KMS-11 (cell line): Measurements from ENCODE around the gene CERS6.

Experiments
- H2AFZ ChIP-seq: fragments of 200-600 bp; sonication (generic); 2 replicates; pipeline ENCODE4 v1.6.1; 2016; ENCODE audit warnings: antibody characterized with exemption, mixed run types, low read depth
- H3K27ac ChIP-seq: fragments of 200-600 bp; sonication (generic); 2 replicates; pipeline ENCODE4 v1.6.1; 2016; ENCODE audit warnings: mild to moderate bottlenecking, mixed run types
- H3K27me3 ChIP-seq: fragments of 200-600 bp; sonication (generic); 2 replicates; pipeline ENCODE4 v1.6.1; 2017; ENCODE audit warnings: mild to moderate bottlenecking, low read depth, mixed run types, moderate library complexity; ENCODE audit not compliant: insufficient read depth
- H3K36me3 ChIP-seq: fragments of 200-600 bp; sonication (generic); 2 replicates; pipeline ENCODE4 v1.6.1; 2017; ENCODE audit warnings: mild to moderate bottlenecking, mixed run types; ENCODE audit not compliant: insufficient read depth
- H3K4me1 ChIP-seq: fragments of 200-600 bp; sonication (generic); 2 replicates; pipeline ENCODE4 v1.6.1; 2016; ENCODE audit warnings: mild to moderate bottlenecking, low read depth, mixed run types; ENCODE audit not compliant: poor library complexity, severe bottlenecking
- H3K4me2 ChIP-seq: fragments of 200-600 bp; sonication (generic); 2 replicates; pipeline ENCODE4 v1.7.0; 2016; ENCODE audit warnings: mild to moderate bottlenecking, mixed run types
- H3K4me3 ChIP-seq: fragments of 200-600 bp; sonication (generic); IDR thresholded peaks from 2 replicates; pipeline ENCODE4 v1.6.1; 2017; ENCODE audit warnings: low read depth, low read length, mixed read lengths; ENCODE audit not compliant: insufficient read depth
- H3K79me2 ChIP-seq: fragments of 200-600 bp; sonication (generic); 2 replicates; pipeline ENCODE4 v1.6.1; 2016; ENCODE audit warnings: low read depth, mixed run types; ENCODE audit not compliant: insufficient read depth
- H3K9ac ChIP-seq: fragments of 200-600 bp; sonication (generic); 2 replicates; pipeline ENCODE4 v1.6.1; 2016; ENCODE audit warnings: mild to moderate bottlenecking, mixed run types
- H4K20me1 ChIP-seq: fragments of 200-600 bp; sonication (generic); 2 replicates; pipeline ENCODE4 v1.6.1; 2016; ENCODE audit warnings: mild to moderate bottlenecking, mixed run types; ENCODE audit not compliant: insufficient read depth
- CTCF ChIP-seq: fragments of 200-600 bp; sonication (generic); conservative IDR thresholded peaks from 2 replicates; pipeline ENCODE4 v1.6.1; 2017; ENCODE audit warnings: low read depth, mild to moderate bottlenecking, antibody characterized with exemption, low read length, moderate library complexity, mixed read lengths

CERS6 gene

GRCh38 chr2:168529054-168529833 lies 73.2 kb downstream of the CERS6 start:
- Histone ChIP-seq H3K79me2 (no peaks in the 10 kb centered on the region; the same call in 1 of the 2 replicates), H3K27me3 (no peaks in the 10 kb centered on the region), H3K9ac (no peak overlapping the region), H3K4me3 (no peak overlapping the region), H2AFZ (no peak overlapping the region), H3K36me3 (no peaks in the 10 kb centered on the region), H4K20me1 (no peaks in the 10 kb centered on the region), H3K4me2 (no peak overlapping the region), H3K27ac (no peak overlapping the region), H3K4me1 (peaks cover 10% of the 10 kb centered on the region)
- TF ChIP-seq CTCF, result no peak

GRCh38 chr2:168529900-168530561 lies 74.0 kb downstream of the CERS6 start:
- no peaks in the 10 kb centered on the region for H4K20me1 ChIP-seq
- H2AFZ ChIP-seq, result no peak overlapping the region
- H3K27me3 ChIP-seq, result no peaks in the 10 kb centered on the region
- H3K79me2 ChIP-seq, result no peaks in the 10 kb centered on the region; the same call in 1 of the 2 replicates
- no peak overlapping the region for H3K4me3 ChIP-seq
- no peak overlapping the region for H3K4me2 ChIP-seq
- TF ChIP-seq CTCF, result no peak
- peaks cover 10% of the 10 kb centered on the region for H3K4me1 ChIP-seq
- H3K27ac ChIP-seq, result no peak overlapping the region
- H3K36me3 ChIP-seq, result no peaks in the 10 kb centered on the region
- H3K9ac ChIP-seq, result no peak overlapping the region

- Histone ChIP-seq H3K4me3 (no peak overlapping the region), H3K79me2 (no peaks in the 10 kb centered on the region; the same call in 1 of the 2 replicates)
These were observed 75.0 kb downstream of the CERS6 start for GRCh38 chr2:168530982-168531622.

GRCh38 chr2:168534926-168535325 lies 78.9 kb downstream of the CERS6 start:
- Histone ChIP-seq H3K4me3 (no peak overlapping the region), H3K27me3 (no peaks in the 10 kb centered on the region), H2AFZ (no peak overlapping the region), H3K79me2 (no peaks in the 10 kb centered on the region; the same call in 1 of the 2 replicates), H3K36me3 (no peaks in the 10 kb centered on the region), H4K20me1 (no peaks in the 10 kb centered on the region), H3K9ac (no peak overlapping the region), H3K4me2 (no peak overlapping the region), H3K4me1 (peaks cover 5% of the 10 kb centered on the region), H3K27ac (no peak overlapping the region)
- no peak for TF ChIP-seq CTCF

More at GRCh38 chr2:168530982-168531622, 75.0 kb downstream of the CERS6 start:
- Histone ChIP-seq H2AFZ (no peak overlapping the region), H3K4me1 (peaks cover 10% of the 10 kb centered on the region), H3K27me3 (no peaks in the 10 kb centered on the region), H3K27ac (no peak overlapping the region), H4K20me1 (no peaks in the 10 kb centered on the region), H3K9ac (no peak overlapping the region), H3K36me3 (no peaks in the 10 kb centered on the region), H3K4me2 (no peak overlapping the region)
- no peak for TF ChIP-seq CTCF
